HepG2 (cell line): Measurements from ENCODE around the gene NCOA5. TPM values are rescaled to one million over a fixed set of nuclear protein-coding genes. Genes with fewer than 3 reads are reported as not detected.

Experiments
- ATAC-seq: fragments of 200-7000 bp; cut with Tn5 transposase; 3 replicates; pipeline ENCODE4 v1.9.1; 2020; ENCODE audit warnings: mild to moderate bottlenecking, moderate library complexity
- BruUV-seq: library from RNA; stranded (reverse); fragments of 400-500 nt; replicated peaks from 2 replicates; lab custom pipeline; 2021; lab: Mats Ljungman, UMichigan
- CTCF ChIA-PET: fragments of 300-600 bp; formaldehyde crosslinking; extraction: SDS; loops from one replicate; lab custom pipeline; 2021; ENCODE audit warnings: low total read pairs, inconsistent platforms, low intra/inter-chr PET ratio; lab: Yijun Ruan, JAX
- POLR2A ChIA-PET: fragments of 350-600 bp; sonication (Branson Sonifier 250); formaldehyde crosslinking; loops from one replicate; lab custom pipeline; 2020; ENCODE audit warnings: antibody characterized with exemption, inconsistent platforms; lab: Yijun Ruan, JAX
- DNase-seq: peaks from one replicate; pipeline ENCODE4 v3.0.0-alpha.2; 2015; ENCODE audit warnings: low spot score
- FAIRE-seq: peaks from 3 replicates; lab custom pipeline; 2011; peaks lifted over from hg19 to GRCh38; lab: Jason Lieb, UNC
- H2AFZ ChIP-seq: one replicate; pipeline ENCODE4 v1.6.1; 2011; ENCODE audit warnings: low read length, inconsistent platforms
- H3K27ac ChIP-seq: fragments of 300-600 bp; 3 replicates; pipeline ENCODE4 v1.8.0; 2011; ENCODE audit warnings: mixed run types, mild to moderate bottlenecking, mixed read lengths, low read length, inconsistent platforms; ENCODE audit not compliant: insufficient read depth; ENCODE audit errors: extremely low read length
- H3K27me3 ChIP-seq, 2 experiments: fragments of 200-600 bp in 1 of 2; 2 replicates in 1 of 2; 3 replicates in 1 of 2; pipeline versions ENCODE4 v1.6.0 to v1.8.0; 2011; ENCODE audit warnings: low read length in 2 of 2, mild to moderate bottlenecking in 2 of 2, moderate library complexity in 2 of 2, inconsistent platforms in 1 of 2; ENCODE audit not compliant: insufficient read depth in 2 of 2, control insufficient read depth in 1 of 2
- H3K36me3 ChIP-seq, 2 experiments: fragments of 200-600 bp in 1 of 2; replicated peaks in 1 of 2; 2 replicates in 1 of 2; 3 replicates in 1 of 2; pipeline versions ENCODE4 v1.5.1 to v1.8.0; 2011; ENCODE audit warnings: low read length in 2 of 2, inconsistent platforms in 1 of 2; ENCODE audit not compliant: insufficient read depth in 2 of 2, control insufficient read depth in 1 of 2
- H3K4me1 ChIP-seq: 2 replicates; pipeline ENCODE4 v1.5.1; 2012; ENCODE audit warnings: low read length, inconsistent platforms; ENCODE audit not compliant: insufficient read depth
- H3K4me2 ChIP-seq: 2 replicates; pipeline ENCODE4 v1.6.0; 2011; ENCODE audit warnings: low read depth, low read length, inconsistent platforms
- H3K4me3 ChIP-seq, 3 experiments: fragments of 200-600 bp in 1 of 3; sonication (generic), shearing (Covaris generic) in 1 of 3; replicated peaks in 1 of 3; 2 replicates each; pipeline ENCODE4 v1.5.1; 2011 to 2016; ENCODE audit warnings: low read length in 3 of 3, inconsistent platforms in 2 of 3, low read depth in 2 of 3, mild to moderate bottlenecking in 2 of 3, control low read depth in 1 of 3, mixed read lengths in 1 of 3; ENCODE audit not compliant: insufficient read depth in 1 of 3
- H3K79me2 ChIP-seq: one replicate; pipeline ENCODE4 v1.6.1; 2011; ENCODE audit warnings: low read length, inconsistent platforms; ENCODE audit not compliant: insufficient read depth
- H3K9ac ChIP-seq: 2 replicates; pipeline ENCODE4 v1.6.0; 2011; ENCODE audit warnings: mild to moderate bottlenecking, low read depth, low read length, inconsistent platforms; ENCODE audit not compliant: insufficient read depth
- H3K9me3 ChIP-seq: 2 replicates; pipeline ENCODE4 v1.5.1; 2012; ENCODE audit warnings: mild to moderate bottlenecking, low read length
- H4K20me1 ChIP-seq: 2 replicates; pipeline ENCODE4 v1.6.0; 2011; ENCODE audit warnings: inconsistent platforms, mild to moderate bottlenecking, low read length, moderate library complexity; ENCODE audit not compliant: insufficient read depth
- GABPB1 ChIP-seq: IDR thresholded peaks from 2 replicates; pipeline ENCODE4 v1.6.1; 2016; ENCODE audit warnings: mild to moderate bottlenecking, missing genetic modification reagents, moderate library complexity, missing compliant biosample characterization
- IRF1 ChIP-seq: sonication (generic); formaldehyde crosslinking; IDR thresholded peaks from 2 replicates; pipeline ENCODE4 v1.4.0; 2020; ENCODE audit warnings: low read depth, mild to moderate bottlenecking, missing genetic modification reagents
- MAF1 ChIP-seq: sonication (generic); formaldehyde crosslinking; IDR thresholded peaks from 2 replicates; pipeline ENCODE4 v1.5.0; 2020; ENCODE audit warnings: missing genetic modification reagents, borderline replicate concordance
- MEF2D ChIP-seq: sonication (generic); formaldehyde crosslinking; IDR thresholded peaks from 2 replicates; pipeline ENCODE4 v1.5.1; 2020; ENCODE audit warnings: mild to moderate bottlenecking, missing genetic modification reagents
- MXD1 ChIP-seq: sonication (generic); formaldehyde crosslinking; IDR thresholded peaks from 2 replicates; pipeline ENCODE4 v1.4.0; 2020; ENCODE audit warnings: mild to moderate bottlenecking, missing genetic modification reagents
- NCOA5 ChIP-seq: sonication (generic); formaldehyde crosslinking; IDR thresholded peaks from 2 replicates; pipeline ENCODE4 v1.4.0; 2020; ENCODE audit warnings: missing genetic modification reagents
- PAXIP1 ChIP-seq: sonication (generic); formaldehyde crosslinking; conservative IDR thresholded peaks from 2 replicates; pipeline ENCODE4 v1.4.0; 2020; ENCODE audit warnings: mild to moderate bottlenecking, missing genetic modification reagents, moderate library complexity
- ZBTB4 ChIP-seq: sonication (generic); formaldehyde crosslinking; IDR thresholded peaks from 2 replicates; pipeline ENCODE4 v1.4.0; 2020; ENCODE audit warnings: missing genetic modification reagents, mild to moderate bottlenecking, borderline replicate concordance
- ZNF10 ChIP-seq: sonication (generic); formaldehyde crosslinking; IDR thresholded peaks from 2 replicates; pipeline ENCODE4 v1.4.0; 2020; ENCODE audit warnings: mild to moderate bottlenecking, low read depth, missing genetic modification reagents, borderline replicate concordance
- ZNF557 ChIP-seq: sonication (generic); formaldehyde crosslinking; IDR thresholded peaks from 2 replicates; pipeline ENCODE4 v1.4.0; 2020; ENCODE audit warnings: missing genetic modification reagents
- ZNF660 ChIP-seq: sonication (generic); formaldehyde crosslinking; IDR thresholded peaks from 2 replicates; pipeline ENCODE4 v1.5.1; 2020; ENCODE audit warnings: mild to moderate bottlenecking, low read depth, missing genetic modification reagents, borderline replicate concordance
- ZNF710 ChIP-seq: sonication (generic); formaldehyde crosslinking; IDR thresholded peaks from 2 replicates; pipeline ENCODE4 v1.5.0; 2020; ENCODE audit warnings: mild to moderate bottlenecking, missing genetic modification reagents, borderline replicate concordance
- WGBS: methylation state at CpG from one replicate; pipeline ENCODE4 v1.1.6; 2017; ENCODE audit warnings: low lambda C conversion rate; 5-methylcytosine and 5-hydroxymethylcytosine counted together
- in situ Hi-C: cut with HindIII; loops from 2 replicates; pipeline ENCODE4 v1.10.0; 2017; ENCODE audit warnings: low pct_unique_long_range_greater_than_20kb; ENCODE audit not compliant: extremely low pct_ligation_motif_present
- intact Hi-C: fragments of 100-400 bp; cut with micrococcal nuclease; formaldehyde crosslinking; loops from one replicate; pipeline ENCODE4 v1.10.0; 2022; ENCODE audit not compliant: unreplicated experiment
- polyA plus RNA-seq, 8 experiments: library from polyadenylated mRNA; depleted of rRNA in 3 of 8; stranded (reverse) in 7 of 8; unstranded in 1 of 8; fragments of >200 nt; fragmentation: Illumina TruSeq in 4 of 8; extraction: Trizol in 4 of 8; gene quantifications; 2 replicates each; pipeline versions ENCODE4 v1.2.1 to v1.2.3, GENCODE V29; 2011 to 2016; ENCODE audit warnings: low read depth in 4 of 8, missing spikeins in 1 of 8, mixed read lengths in 1 of 8; ENCODE audit not compliant: insufficient read depth in 1 of 8
- total RNA-seq, 5 experiments: library from RNA; depleted of rRNA; stranded (reverse); fragments of >200 nt; fragmentation: Illumina TruSeq; extraction: Trizol; gene quantifications; 2 replicates each; pipeline ENCODE4 v1.2.3, GENCODE V29; 2016; ENCODE audit warnings: low read depth in 1 of 5

Gene NCOA5
- total and polyA plus RNA-seq, 2 of the 13 experiments (the other 11 are each of a cell fraction or from before 2014, with no cell fraction given) = 16.5 to 28.4 TPM

- TF ChIP-seq IRF1 (no peak), MEF2D (CRISPR knock-in tag) (no peak)
- TF ChIP-seq, all 625 proteins: peak for 0
Measured at GRCh38 chr20:46081074-46081473, 8.7 kb downstream of the NCOA5 start (continued).

GRCh38 chr20:46078954-46079353 is 10.8 kb downstream of the NCOA5 start:
- no TSS peak for BruUV-seq
- 87% methylated on average over 7 of the region's 7 CpGs for WGBS
- H4K20me1 ChIP-seq = peaks cover 31% of the 10 kb centered on the region
- ChIA-PET CTCF (no interaction called here), POLR2A (no interaction called here)
- FAIRE-seq (no peak), ATAC-seq (0 out of 3 replicates have a peak, but pooled peaks have one; percentile 24), DNase-seq (no peak)
- H3K4me1 ChIP-seq = no peaks in the 10 kb centered on the region
- peaks cover 14 to 48% of the 10 kb centered on the region in 2 experiments for H3K36me3 ChIP-seq
- no peak overlapping the region for H3K4me3 ChIP-seq
- no peak overlapping the region for H3K27ac ChIP-seq
- H3K9me3 ChIP-seq = no peaks in the 10 kb centered on the region
- H3K4me2 ChIP-seq = no peak overlapping the region
- intact Hi-C loops (no loop called here), in situ Hi-C loops (no loop called here)
- no peak overlapping the region for H3K9ac ChIP-seq
- peaks cover 64% of the 10 kb centered on the region for H3K79me2 ChIP-seq
- no peak overlapping the region for H2AFZ ChIP-seq
- no peaks in the 10 kb centered on the region for H3K27me3 ChIP-seq
- TF ChIP-seq ZNF660 = no peak
- no peak for TF ChIP-seq ZNF710 (CRISPR knock-in tag)
- no peak for TF ChIP-seq PAXIP1
- TF ChIP-seq NCOA5 (CRISPR knock-in tag) = no peak
- no peak for TF ChIP-seq MAF1 (CRISPR knock-in tag)
- no peak for TF ChIP-seq MXD1 (CRISPR knock-in tag)
- no peak for TF ChIP-seq GABPB1 (CRISPR knock-in tag)
- no peak for TF ChIP-seq ZNF557
- no peak for TF ChIP-seq ZBTB4 (CRISPR knock-in tag)
- TF ChIP-seq ZNF10 (CRISPR knock-in tag) = no peak
